T-cell (primary cell): ENCODE data around the gene ATG101. TPM values are rescaled to one million over a fixed set of nuclear protein-coding genes. Genes with fewer than 3 reads are reported as not detected.

Source experiments
- ATAC-seq, 4 experiments: fragments of 200-7000 bp in 3 of 4; fragments of 150-1000 bp in 1 of 4; cut with Tn5 transposase; replicated peaks in 1 of 4; 1 replicate in 3 of 4; 2 replicates in 1 of 4; pipeline ENCODE4 v1.10.0; 2021; ENCODE audit warnings: moderate library complexity in 3 of 4, mild to moderate bottlenecking in 2 of 4, moderate number of reproducible peaks in 1 of 4
- CTCF ChIA-PET, 2 donors: fragments of 300-600 bp; sonication (Branson Sonifier 250); formaldehyde crosslinking; loops; one replicate each; lab custom pipeline; 2022; ENCODE audit warnings: antibody characterized with exemption in 2 of 2; lab: Charles Lee
- POLR2A ChIA-PET, 2 donors: fragments of 300-600 bp; sonication (Branson Sonifier 250); formaldehyde crosslinking; loops; one replicate each; lab custom pipeline; 2022; ENCODE audit warnings: antibody characterized with exemption in 2 of 2; lab: Charles Lee
- DNase-seq, 35 experiments: peaks; one replicate each; pipeline versions ENCODE4 v3.0.0 to v3.0.0-alpha.2; 2013 to 2023
- H3K27ac ChIP-seq: one replicate; pipeline ENCODE4 v1.5.1; 2013; ENCODE audit warnings: low read length
- H3K27me3 ChIP-seq, 2 experiments: replicated peaks in 1 of 2; 1 replicate in 1 of 2; 2 replicates in 1 of 2; pipeline versions ENCODE4 v1.6.1 to v1.7.0; 2013; ENCODE audit warnings: low read length in 1 of 2, mixed read lengths in 1 of 2; ENCODE audit not compliant: control insufficient read depth in 2 of 2, insufficient read depth in 2 of 2; ENCODE audit errors: extremely low read depth in 1 of 2
- H3K36me3 ChIP-seq, 2 donors: 1 replicate in 1 of 2; 2 replicates in 1 of 2; pipeline versions ENCODE4 v1.6.1 to v1.7.0; 2013; ENCODE audit warnings: low read length in 1 of 2; ENCODE audit not compliant: control insufficient read depth in 2 of 2, insufficient read depth in 1 of 2; ENCODE audit errors: extremely low read depth in 1 of 2
- H3K4me1 ChIP-seq, 2 experiments: 1 replicate in 1 of 2; 2 replicates in 1 of 2; pipeline versions ENCODE4 v1.6.1 to v1.7.0; 2013; ENCODE audit warnings: low read length in 2 of 2, mixed read lengths in 1 of 2; ENCODE audit not compliant: insufficient read depth in 2 of 2, control insufficient read depth in 1 of 2; ENCODE audit errors: extremely low read depth in 1 of 2
- H3K4me3 ChIP-seq, 2 donors: 1 replicate in 1 of 2; 2 replicates in 1 of 2; pipeline versions ENCODE4 v1.5.1 to v1.7.0; 2013; ENCODE audit warnings: mild to moderate bottlenecking in 2 of 2, low read length in 1 of 2, moderate library complexity in 1 of 2; ENCODE audit not compliant: control insufficient read depth in 1 of 2; ENCODE audit errors: extremely low read depth in 1 of 2
- H3K9me3 ChIP-seq: 2 replicates; pipeline ENCODE4 v1.7.0; 2013
- H3K27ac Mint-ChIP-seq, 2 donors: one replicate each; pipeline ENCODE4 v1.8.0; 2020 to 2021; ENCODE audit warnings: mild to moderate bottlenecking in 2 of 2, mixed read lengths in 2 of 2
- H3K27me3 Mint-ChIP-seq, 2 donors: one replicate each; pipeline ENCODE4 v1.8.0; 2021 to 2022; ENCODE audit warnings: mixed read lengths in 2 of 2
- H3K36me3 Mint-ChIP-seq: one replicate; pipeline ENCODE4 v1.8.0; 2021; ENCODE audit warnings: mixed read lengths
- H3K4me1 Mint-ChIP-seq, 3 donors: one replicate each; pipeline ENCODE4 v1.8.0; 2020 to 2022; ENCODE audit warnings: mixed read lengths in 3 of 3, mild to moderate bottlenecking in 1 of 3
- H3K4me3 Mint-ChIP-seq, 3 donors: one replicate each; pipeline ENCODE4 v1.8.0; 2020 to 2022; ENCODE audit warnings: mild to moderate bottlenecking in 3 of 3, mixed read lengths in 3 of 3, moderate library complexity in 3 of 3
- H3K9me3 Mint-ChIP-seq, 3 donors: one replicate each; pipeline ENCODE4 v1.8.0; 2020 to 2022; ENCODE audit warnings: mixed read lengths in 3 of 3
- WGBS: methylation state at CpG from one replicate; pipeline ENCODE4 v1.1.5; 2013; ENCODE audit warnings: missing lambda C conversion rate; ENCODE audit not compliant: insufficient coverage; 5-methylcytosine and 5-hydroxymethylcytosine counted together
- total RNA-seq, 35 experiments: library from RNA in 6 of 35; stranded (reverse) in 6 of 35; fragments of 120-200 nt in 1 of 35; gene quantifications; one replicate each; pipeline versions ENCODE4 v1.2.1 to v1.2.4 and lab custom pipeline; 2013 to 2026

The ATG101 gene
- total RNA-seq, 5 donors from 2014 or later (not counting 1 experiment from before 2014, with no cell fraction given) = 24.8 to 30.3 (median 25.9) TPM

DNA sequence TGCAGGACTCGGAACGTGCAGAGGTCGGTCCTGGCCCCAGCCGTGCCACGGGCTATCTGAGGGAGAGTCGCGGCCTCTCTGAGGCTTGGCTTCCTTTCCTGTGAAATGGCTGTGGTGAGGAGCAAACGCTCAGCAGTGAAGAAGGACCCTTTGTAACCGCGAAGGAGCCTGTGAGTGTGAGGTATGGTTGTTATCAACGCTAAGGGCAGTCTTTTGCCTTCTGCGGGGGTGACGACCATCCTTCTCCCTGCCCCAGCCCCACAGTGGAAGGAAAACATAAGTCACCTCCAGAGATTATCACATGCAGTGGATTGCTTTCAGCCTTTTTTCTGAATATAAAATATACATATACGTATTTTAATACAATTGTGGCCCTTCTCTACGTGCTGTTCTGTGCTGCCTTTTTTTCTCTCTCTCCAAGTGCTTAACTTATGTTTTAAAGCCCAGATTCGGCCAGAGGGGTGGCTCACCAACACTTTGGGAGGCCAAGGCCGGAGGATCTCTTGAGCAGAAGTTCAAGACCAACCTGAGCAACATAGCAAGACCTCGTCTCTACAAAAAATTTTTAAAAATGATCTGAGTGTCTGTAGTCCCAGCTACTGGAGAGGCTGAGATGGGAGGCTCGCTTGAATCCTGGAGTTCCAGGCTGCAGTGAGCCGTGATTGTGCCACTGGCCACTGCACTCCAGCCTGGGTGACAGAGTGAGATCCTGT lies 45.6 kb upstream of the ATG101 start:
- Mint-ChIP-seq H3K36me3 (no peaks in the 10 kb centered on the region), H3K27ac (peak overlapping the region; percentile 92 to 96), H3K4me1 (peaks cover 37 to 42% (median 41%) of the 10 kb centered on the region in 3 donors), H3K27me3 (no peaks in the 10 kb centered on the region), H3K9me3 (no peaks in the 10 kb centered on the region), H3K4me3 (peak overlapping the region; percentile 74 to 85 (median 81))
- H3K4me1 ChIP-seq = peaks cover 9 to 48% of the 10 kb centered on the region in 2 experiments
- ChIA-PET CTCF (interaction anchor here (0.6 to 5.6 kb wide), 24 partner anchors 7 to 1373 kb away, joined by 3 to 116 read pairs (median 10); partner anchors contain the start of genes TAMALIN (in 2 of the 2), ATG101 (in 1 of the 2) and NR4A1 (in 1 of the 2)), POLR2A (interaction anchor here (0.6 to 1.2 kb wide), 5 partner anchors 12 to 34 kb away, joined by 3 to 11 read pairs (median 6); no protein-coding TSS in a partner anchor)
- peak overlapping the region; percentile 49 to 55 for H3K4me3 ChIP-seq
- ATAC-seq (peak; percentile 1 to 11 (median 6)), DNase-seq (no peak)
- 28% methylated on average over 13 of the region's 20 CpGs for WGBS
- peaks cover 0 to 3% of the 10 kb centered on the region in 2 experiments for H3K27me3 ChIP-seq
- no peaks in the 10 kb centered on the region for H3K36me3 ChIP-seq
- peak overlapping the region; percentile 61 for H3K27ac ChIP-seq
- no peaks in the 10 kb centered on the region for H3K9me3 ChIP-seq

DNA sequence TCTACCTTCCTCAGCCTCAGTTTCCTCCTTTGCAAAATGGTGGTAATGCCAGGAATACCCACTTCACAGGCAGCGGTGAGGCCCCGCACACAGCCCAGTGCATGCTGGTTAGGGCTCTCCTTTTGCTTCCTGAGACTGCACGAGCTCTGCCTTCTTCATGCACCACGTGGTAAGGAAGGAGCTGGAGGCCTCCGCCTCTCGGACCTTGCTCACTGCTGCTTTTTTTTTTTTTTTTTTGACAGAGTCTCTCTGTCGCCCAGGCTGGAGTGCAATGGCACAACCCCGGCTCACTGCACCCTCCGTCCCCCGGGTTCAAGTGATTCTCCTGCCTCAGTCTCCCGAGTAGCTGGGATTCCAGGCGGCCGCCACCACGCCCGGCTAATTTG lies 44.9 kb upstream of the ATG101 start:
- Histone ChIP-seq H3K9me3 (no peaks in the 10 kb centered on the region), H3K36me3 (no peaks in the 10 kb centered on the region), H3K4me1 (peaks cover 9 to 48% of the 10 kb centered on the region in 2 experiments), H3K27ac (peak overlapping the region; percentile 61), H3K27me3 (peaks cover 0 to 3% of the 10 kb centered on the region in 2 experiments), H3K4me3 (peak overlapping the region; percentile 30 to 49)
- Mint-ChIP-seq H3K36me3 (no peaks in the 10 kb centered on the region), H3K9me3 (no peaks in the 10 kb centered on the region), H3K27ac (peak overlapping the region; percentile 92 to 96), H3K4me1 (peaks cover 37 to 42% (median 40%) of the 10 kb centered on the region in 3 donors), H3K4me3 (peak overlapping the region; percentile 74 to 85 (median 81)), H3K27me3 (no peaks in the 10 kb centered on the region)
- ATAC-seq (peak in 1 of 4 experiments; percentile 13), DNase-seq (peak in 2 of 35 experiments; percentile 31 to 56)
- 33% methylated on average over 10 of the region's 15 CpGs for WGBS
- ChIA-PET CTCF (interaction anchor here (0.6 to 5.6 kb wide), 47 partner anchors 9 to 1372 kb away, joined by 3 to 116 read pairs (median 5); partner anchors contain the start of genes ATG101 (in 2 of the 2), TAMALIN (in 2 of the 2), NR4A1 (in 1 of the 2) and SPRYD3 (in 1 of the 2)), POLR2A (interaction anchor here (0.5 to 1.6 kb wide), 7 partner anchors 18 to 1452 kb away, joined by 3 to 16 read pairs (median 6); partner anchors contain the start of genes ATG101 (in 1 of the 2), NR4A1 (in 1 of the 2) and TAMALIN (in 1 of the 2))

DNA sequence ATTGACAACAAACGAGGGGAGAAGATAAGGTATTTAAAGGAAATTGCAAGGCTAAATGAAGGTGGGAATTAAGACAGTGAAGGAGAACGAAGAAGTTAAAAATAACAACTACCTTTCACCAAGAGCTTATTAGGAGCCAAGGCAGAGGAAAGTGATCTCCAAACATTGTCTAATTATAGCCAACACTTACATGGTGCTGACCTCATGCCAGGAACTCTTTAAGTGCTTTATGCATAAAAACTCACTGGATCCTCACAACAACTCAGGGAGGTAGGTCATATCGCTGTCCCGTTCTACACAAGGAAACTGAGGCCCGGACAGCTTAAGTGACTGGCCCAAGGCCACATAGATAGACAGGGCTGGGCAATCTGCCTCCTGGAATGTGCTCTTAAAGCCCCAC lies 43.5 kb upstream of the ATG101 start:
- Mint-ChIP-seq H3K27me3 (no peaks in the 10 kb centered on the region), H3K4me3 (no peak overlapping the region), H3K9me3 (no peaks in the 10 kb centered on the region), H3K4me1 (peaks cover 26 to 30% (median 26%) of the 10 kb centered on the region in 3 donors), H3K36me3 (no peaks in the 10 kb centered on the region), H3K27ac (peak overlapping the region; percentile 92 to 96)
- no peak overlapping the region for H3K4me3 ChIP-seq
- ChIA-PET CTCF (interaction anchor here (0.6 to 5.6 kb wide), 28 partner anchors 10 to 657 kb away, joined by 3 to 116 read pairs (median 7); partner anchors contain the start of genes ATG101 (in 2 of the 2), TAMALIN (in 2 of the 2) and NR4A1 (in 1 of the 2)), POLR2A (interaction anchor here in 1 of 2 donors (1.6 kb wide), 1 partner anchor 26 kb away, joined by 16 read pairs; the partner anchor contains the start of gene NR4A1)
- DNase-seq (no peak), ATAC-seq (no peak)
- peak overlapping the region; percentile 61 for H3K27ac ChIP-seq
- no peaks in the 10 kb centered on the region for H3K27me3 ChIP-seq
- no peaks in the 10 kb centered on the region for H3K36me3 ChIP-seq
- no peaks in the 10 kb centered on the region for H3K9me3 ChIP-seq
- peaks cover 9 to 38% of the 10 kb centered on the region in 2 experiments for H3K4me1 ChIP-seq
- 92% methylated on average over 3 of the region's 5 CpGs for WGBS

DNA sequence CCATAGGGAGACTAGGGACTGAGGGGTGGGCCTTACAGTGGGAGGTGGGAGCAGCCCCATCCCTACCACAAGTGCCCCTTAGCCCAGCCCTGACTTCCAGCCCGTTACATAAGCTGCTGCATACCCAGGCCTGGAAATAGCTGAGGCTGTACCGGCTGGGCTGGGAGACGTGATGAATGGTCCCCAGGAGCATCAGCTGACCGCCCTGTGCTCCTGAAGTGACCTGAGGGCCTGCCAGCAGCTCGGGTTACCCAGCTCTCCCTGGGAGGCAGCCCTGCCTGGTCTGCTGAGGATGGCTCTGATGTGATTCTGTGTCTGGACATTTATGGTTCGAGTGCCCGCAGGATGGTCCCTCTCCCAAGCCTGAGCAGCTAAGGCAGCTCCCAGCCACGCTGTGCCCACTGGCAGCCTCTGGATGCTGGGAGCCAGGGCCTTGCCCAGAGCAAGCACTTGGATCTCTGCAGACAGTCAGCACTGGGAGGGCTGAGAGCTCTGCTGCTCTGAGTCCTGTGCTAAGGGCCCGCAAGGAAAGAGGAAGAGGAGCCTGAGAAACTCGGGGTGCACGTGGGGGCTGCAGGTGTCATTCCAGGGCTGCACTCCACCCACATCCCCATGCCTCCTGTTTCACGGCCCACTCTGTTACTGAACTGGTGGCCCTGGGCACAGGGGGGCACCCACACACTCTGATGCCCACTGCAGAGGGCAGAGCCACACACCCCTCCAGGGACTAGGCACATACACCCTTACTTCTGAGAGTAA lies 42.5 kb upstream of the ATG101 start:
- H3K9me3 ChIP-seq = no peaks in the 10 kb centered on the region
- H3K4me3 Mint-ChIP-seq = no peak overlapping the region
- peaks cover 29 to 34% (median 29%) of the 10 kb centered on the region in 3 donors for H3K4me1 Mint-ChIP-seq
- no peaks in the 10 kb centered on the region for H3K27me3 Mint-ChIP-seq
- ChIA-PET POLR2A (no interaction called here), CTCF (interaction anchor here (0.6 to 5.6 kb wide), 7 partner anchors 9 to 58 kb away, joined by 3 to 116 read pairs (median 25); partner anchors contain the start of genes ATG101 (in 1 of the 2) and NR4A1 (in 1 of the 2))
- H3K36me3 ChIP-seq = no peaks in the 10 kb centered on the region
- WGBS = 88% methylated on average over 9 of the region's 12 CpGs
- H3K4me3 ChIP-seq = no peak overlapping the region
- DNase-seq (no peak), ATAC-seq (no peak)
- no peak overlapping the region for H3K27ac ChIP-seq
- H3K9me3 Mint-ChIP-seq = no peaks in the 10 kb centered on the region
- H3K27me3 ChIP-seq = no peaks in the 10 kb centered on the region
- no peaks in the 10 kb centered on the region for H3K36me3 Mint-ChIP-seq
- H3K27ac Mint-ChIP-seq = no peak overlapping the region
- H3K4me1 ChIP-seq = peaks cover 9 to 40% of the 10 kb centered on the region in 2 experiments

DNA sequence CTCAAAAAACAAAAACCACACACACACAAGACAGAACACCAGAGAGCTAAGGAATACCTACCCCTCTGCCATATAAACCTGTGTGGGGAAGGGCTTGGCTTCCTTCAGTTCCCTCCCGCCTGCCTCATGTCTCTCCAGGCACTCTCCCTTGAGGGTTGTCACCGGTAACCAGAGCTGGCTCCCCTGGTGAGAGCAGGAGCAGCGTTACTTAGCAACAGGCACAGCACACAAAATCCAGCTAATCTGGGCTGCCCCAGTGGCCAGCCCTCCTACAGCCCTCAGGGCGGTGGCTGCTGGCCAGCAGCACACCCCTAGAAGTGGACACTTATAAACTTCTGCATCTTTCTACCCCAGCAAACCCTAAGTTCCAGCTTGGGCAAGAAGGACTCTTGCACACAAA lies 40.1 kb upstream of the ATG101 start:
- Histone ChIP-seq H3K27me3 (no peaks in the 10 kb centered on the region), H3K36me3 (no peaks in the 10 kb centered on the region), H3K27ac (no peak overlapping the region), H3K4me1 (peaks cover 4 to 36% of the 10 kb centered on the region in 2 experiments), H3K9me3 (no peaks in the 10 kb centered on the region), H3K4me3 (no peak overlapping the region)
- CTCF ChIA-PET = interaction anchor here (0.6 to 1.2 kb wide), 5 partner anchors 26 to 94 kb away, joined by 3 read pairs; no protein-coding TSS in a partner anchor
- 83% methylated on average over 4 of the region's 4 CpGs for WGBS
- POLR2A ChIA-PET = no interaction called here
- H3K4me3 Mint-ChIP-seq = no peak overlapping the region
- ATAC-seq (no peak), DNase-seq (no peak)
- no peaks in the 10 kb centered on the region for H3K36me3 Mint-ChIP-seq
- H3K27me3 Mint-ChIP-seq = no peaks in the 10 kb centered on the region
- H3K9me3 Mint-ChIP-seq = no peaks in the 10 kb centered on the region
- peaks cover 34 to 38% (median 38%) of the 10 kb centered on the region in 3 donors for H3K4me1 Mint-ChIP-seq
- no peak overlapping the region for H3K27ac Mint-ChIP-seq
